Measurements from ENCODE around the gene GPR55.

DNA sequence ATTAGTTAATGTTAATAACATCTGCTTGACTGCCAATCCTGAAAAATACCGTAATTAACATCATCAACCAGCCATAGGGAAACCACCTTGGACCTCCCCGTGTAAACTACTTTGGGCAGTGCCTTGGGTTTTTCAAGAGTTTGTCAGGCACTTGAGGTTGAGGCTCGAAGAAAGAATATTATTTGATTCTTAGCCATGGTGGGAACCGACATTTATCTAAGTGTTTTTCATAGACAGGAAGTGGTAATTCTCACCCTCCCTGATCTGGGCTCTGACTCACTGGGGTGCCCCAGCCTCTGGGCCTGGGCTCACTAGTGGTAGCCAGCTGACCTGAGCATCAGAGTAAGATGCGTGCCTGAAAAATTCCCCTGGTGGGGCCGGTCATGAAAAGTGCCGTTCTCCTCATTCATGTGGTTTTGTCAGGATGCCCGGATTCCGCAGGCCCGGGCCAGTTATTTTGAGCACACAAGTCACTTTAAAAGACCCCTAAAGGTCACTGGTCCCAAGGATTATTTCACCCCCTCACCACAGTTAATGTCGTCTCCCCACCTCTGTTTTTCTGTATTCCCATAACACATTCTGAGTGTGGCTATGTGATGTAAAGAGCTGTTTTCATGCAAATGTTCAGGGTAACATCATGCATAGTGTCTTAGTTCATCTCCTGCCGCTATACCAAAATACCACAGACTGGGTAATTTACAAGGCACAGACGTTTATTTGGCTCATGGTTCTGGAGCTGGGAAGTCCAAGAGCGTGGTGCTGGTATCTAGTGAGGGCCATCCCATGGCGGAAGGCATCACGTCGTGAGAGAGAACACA is 49.3 kb upstream of the GPR55 start:
- TF ChIP-seq, protein P1, sequence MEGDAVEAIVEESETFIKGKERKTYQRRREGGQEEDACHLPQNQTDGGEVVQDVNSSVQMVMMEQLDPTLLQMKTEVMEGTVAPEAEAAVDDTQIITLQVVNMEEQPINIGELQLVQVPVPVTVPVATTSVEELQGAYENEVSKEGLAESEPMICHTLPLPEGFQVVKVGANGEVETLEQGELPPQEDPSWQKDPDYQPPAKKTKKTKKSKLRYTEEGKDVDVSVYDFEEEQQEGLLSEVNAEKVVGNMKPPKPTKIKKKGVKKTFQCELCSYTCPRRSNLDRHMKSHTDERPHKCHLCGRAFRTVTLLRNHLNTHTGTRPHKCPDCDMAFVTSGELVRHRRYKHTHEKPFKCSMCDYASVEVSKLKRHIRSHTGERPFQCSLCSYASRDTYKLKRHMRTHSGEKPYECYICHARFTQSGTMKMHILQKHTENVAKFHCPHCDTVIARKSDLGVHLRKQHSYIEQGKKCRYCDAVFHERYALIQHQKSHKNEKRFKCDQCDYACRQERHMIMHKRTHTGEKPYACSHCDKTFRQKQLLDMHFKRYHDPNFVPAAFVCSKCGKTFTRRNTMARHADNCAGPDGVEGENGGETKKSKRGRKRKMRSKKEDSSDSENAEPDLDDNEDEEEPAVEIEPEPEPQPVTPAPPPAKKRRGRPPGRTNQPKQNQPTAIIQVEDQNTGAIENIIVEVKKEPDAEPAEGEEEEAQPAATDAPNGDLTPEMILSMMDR (IDR thresholded peaks at IDR 0.05), result no peak
- no peak for TF ChIP-seq POLR2A (IDR thresholded peaks at IDR 0.05)
